Posterior cingulate gyrus (tissue), 11 donors: ENCODE measurements around the gene LAT.
"Not testable (repeated sequence)": the region's sequence is repeated elsewhere in the genome, so short reads cannot be mapped to it uniquely, and the experiment has no call there.

Experiments
- DNase-seq, 10 donors: peaks; one replicate each; pipeline versions ENCODE4 v3.0.0 to v3.0.0-alpha.2; 2020 to 2021; ENCODE audit warnings: mixed read lengths in 3 of 10
- intact Hi-C: fragments of 100-400 bp; cut with DNase I; formaldehyde crosslinking; loops from one replicate; pipeline ENCODE4 v1.15.1; 2023

Gene LAT

DNA sequence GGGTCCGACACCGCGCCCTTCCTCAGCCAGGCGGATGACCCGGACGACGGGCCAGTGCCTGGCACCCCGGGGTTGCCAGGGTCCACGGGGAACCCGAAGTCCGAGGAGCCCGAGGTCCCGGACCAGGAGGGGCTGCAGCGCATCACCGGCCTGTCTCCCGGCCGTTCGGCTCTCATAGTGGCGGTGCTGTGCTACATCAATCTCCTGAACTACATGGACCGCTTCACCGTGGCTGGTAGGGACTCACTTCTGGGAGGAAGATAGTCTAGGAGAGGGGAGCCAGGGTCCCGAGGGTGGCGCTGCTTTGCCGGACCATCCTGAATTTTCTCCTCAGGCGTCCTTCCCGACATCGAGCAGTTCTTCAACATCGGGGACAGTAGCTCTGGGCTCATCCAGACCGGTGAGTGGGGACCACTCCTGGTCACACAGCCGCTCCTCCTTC lies 9.7 kb upstream of the LAT start:
- no peak for DNase-seq
- intact Hi-C loops, result no loop called here

DNA sequence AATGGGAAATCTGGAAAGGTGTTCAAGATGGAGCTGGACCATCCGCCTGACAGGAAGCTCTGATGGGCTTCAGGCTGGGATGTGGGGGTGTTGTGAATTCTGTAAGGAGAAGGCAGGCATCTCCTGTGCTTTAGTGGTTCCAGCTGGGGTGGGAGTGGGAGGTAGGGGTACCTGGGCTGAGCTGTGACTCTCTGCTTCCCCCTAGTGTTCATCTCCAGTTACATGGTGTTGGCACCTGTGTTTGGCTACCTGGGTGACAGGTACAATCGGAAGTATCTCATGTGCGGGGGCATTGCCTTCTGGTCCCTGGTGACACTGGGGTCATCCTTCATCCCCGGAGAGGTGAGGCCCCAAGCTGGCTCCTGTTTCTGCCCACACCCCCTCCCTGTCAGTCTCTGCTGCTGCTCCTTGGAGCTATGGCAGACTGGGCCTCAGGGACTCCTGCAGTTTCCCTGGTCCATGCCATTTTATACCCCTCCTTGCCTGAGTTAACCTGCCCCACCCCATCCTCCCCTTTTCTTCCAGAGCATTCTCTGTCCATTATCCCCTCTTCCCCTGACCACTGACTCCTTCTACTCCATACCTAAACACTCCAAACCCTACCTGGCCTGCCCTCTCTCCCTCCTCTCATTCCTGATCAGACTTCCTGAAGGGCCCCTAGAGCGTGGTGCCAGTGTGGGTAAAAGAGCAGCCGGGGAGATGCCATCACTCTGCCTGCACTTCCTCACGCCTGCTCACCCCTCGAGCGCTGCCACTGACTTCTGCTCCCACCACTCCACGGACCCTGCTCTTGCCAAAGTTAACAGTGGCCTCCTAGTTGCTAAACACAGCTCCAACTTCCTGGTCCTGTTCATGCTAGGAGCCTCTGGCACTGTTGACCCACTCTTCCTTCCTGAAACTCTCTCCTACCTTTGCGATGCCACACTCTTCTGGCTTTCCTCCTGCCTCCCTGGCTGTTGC lies 6.9 kb upstream of the LAT start:
- intact Hi-C loops, result no loop called here
- no peak for DNase-seq

DNA sequence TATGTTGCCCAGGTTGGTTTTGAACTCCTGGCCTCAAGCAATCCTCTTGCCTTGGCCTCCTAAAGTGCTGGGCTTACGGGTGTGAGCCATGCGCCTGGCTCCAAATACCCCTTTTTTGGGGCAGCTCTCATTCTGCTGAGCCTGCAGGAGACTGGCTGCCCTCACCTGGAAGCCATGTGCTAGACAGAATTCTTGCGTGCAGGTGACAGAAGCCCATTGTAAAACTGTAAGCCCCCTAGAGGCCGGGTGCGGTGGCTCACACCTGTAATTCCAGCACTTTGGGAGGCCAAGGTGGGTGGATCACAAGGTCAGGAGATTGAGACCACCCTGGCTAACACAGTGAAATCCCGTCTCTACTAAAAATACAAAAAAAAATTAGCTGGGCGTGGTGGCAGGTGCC lies 4.5 kb upstream of the LAT start:
- DNase-seq, result peak in 1 of 10 donors; percentile 59
- intact Hi-C loops, result not testable (repeated sequence)

DNA sequence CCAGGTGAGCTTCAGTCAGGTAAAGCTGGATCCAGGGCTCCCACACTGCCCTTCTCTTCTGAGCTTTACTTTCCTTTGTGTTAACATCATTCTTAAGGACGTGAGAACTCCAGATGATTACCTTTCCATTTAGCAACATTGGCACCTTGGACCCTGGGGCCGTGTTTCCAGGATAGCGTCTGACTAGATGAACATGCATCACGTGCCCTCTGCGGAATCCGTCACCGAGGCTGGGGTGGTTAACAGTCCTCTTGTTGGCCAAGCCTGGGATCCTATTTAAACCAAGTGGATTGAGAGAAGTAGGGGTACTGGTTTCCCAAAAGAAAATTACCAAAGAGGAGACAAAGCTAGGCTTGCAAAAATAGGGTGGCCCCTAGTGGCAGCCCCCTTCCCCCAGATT lies 3.9 kb upstream of the LAT start:
- intact Hi-C loops, result no loop called here
- peak in 1 of 10 donors; percentile 63 for DNase-seq

DNA sequence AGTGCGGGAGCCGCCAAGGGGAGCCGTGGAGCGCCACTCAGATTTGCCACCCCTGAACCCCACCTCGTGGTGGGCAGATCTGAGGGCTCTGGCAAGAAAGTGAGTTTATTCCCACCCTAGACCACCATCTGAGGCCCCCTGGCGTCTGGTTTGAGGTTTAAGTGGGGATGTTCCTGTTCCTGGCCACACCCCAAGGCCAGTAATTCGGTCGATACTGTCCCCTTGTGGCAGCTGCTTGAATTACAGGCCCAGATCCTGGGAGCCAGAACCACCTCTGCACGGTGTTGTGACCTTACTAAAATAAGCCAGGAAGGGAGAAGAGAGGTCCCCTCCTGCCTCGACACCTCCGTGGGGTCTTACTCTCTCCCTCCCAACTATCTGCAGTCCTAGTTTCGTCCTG lies 3.3 kb upstream of the LAT start:
- DNase-seq, result peak in 1 of 10 donors; percentile 26
- intact Hi-C loops, result no loop called here

DNA sequence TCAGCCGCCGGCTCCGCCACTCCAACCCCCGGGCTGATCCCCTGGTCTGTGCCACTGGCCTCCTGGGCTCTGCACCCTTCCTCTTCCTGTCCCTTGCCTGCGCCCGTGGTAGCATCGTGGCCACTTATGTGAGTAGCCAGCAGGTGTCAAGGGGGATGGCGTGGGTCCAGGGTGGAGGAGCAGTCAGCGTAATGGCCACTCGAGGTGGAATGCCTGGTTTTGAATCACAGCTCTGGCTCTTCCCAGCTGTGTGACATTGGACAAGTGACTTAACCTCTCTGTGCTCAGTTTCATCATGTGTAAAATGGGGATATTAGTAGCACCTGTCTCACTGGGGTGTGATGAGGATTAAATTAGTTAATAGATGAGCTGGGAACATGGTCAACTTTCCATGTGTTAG lies 2.4 kb upstream of the LAT start:
- peak in 1 of 10 donors; percentile 61 for DNase-seq
- intact Hi-C loops, result no loop called here

DNA sequence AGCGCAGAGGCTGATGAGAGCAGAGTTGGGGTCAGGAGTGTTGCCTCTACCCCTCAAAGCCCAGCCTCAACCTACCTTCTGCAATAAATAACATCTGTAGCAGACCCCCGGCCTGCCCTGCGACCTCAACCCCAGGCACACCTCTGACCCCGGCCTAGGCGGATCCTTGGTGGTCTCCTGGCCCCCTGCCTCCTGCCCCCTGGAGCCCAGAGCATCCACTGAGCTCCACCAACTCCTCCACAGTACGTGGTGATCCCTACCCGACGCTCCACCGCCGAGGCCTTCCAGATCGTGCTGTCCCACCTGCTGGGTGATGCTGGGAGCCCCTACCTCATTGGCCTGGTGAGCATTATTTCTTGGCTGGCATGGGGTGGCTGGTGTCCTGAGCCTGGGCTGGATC lies 1.9 kb upstream of the LAT start:
- intact Hi-C loops, result no loop called here

DNA sequence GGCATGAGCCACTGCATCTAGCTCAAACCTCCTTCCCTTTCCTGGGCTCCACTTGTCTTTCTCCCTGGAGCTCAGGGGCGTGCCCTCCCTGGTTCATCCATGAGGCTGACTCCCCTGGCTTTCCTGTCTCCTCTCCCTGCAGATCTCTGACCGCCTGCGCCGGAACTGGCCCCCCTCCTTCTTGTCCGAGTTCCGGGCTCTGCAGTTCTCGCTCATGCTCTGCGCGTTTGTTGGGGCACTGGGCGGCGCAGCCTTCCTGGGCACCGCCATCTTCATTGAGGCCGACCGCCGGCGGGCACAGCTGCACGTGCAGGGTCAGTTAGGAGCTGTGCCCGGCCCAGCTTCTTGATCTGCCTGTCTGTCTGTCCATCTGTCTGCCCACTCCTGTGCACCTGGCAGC lies 1.2 kb upstream of the LAT start:
- DNase-seq, result peak in 1 of 10 donors; percentile 64
- intact Hi-C loops, result no loop called here

More for the DNA sequence above, 1.9 kb upstream of the LAT start:
- peak in 1 of 10 donors; percentile 37 for DNase-seq

DNA sequence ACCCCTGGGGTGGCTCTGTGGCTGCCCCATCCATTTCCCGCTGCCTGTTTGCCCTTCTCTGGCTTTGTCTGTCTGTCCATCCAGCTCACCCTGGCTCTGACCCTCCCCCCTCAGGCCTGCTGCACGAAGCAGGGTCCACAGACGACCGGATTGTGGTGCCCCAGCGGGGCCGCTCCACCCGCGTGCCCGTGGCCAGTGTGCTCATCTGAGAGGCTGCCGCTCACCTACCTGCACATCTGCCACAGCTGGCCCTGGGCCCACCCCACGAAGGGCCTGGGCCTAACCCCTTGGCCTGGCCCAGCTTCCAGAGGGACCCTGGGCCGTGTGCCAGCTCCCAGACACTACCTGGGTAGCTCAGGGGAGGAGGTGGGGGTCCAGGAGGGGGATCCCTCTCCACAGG lies 761 bp upstream of the LAT start:
- intact Hi-C loops, result no loop called here
- DNase-seq, result peak in 1 of 10 donors; percentile 82

DNA sequence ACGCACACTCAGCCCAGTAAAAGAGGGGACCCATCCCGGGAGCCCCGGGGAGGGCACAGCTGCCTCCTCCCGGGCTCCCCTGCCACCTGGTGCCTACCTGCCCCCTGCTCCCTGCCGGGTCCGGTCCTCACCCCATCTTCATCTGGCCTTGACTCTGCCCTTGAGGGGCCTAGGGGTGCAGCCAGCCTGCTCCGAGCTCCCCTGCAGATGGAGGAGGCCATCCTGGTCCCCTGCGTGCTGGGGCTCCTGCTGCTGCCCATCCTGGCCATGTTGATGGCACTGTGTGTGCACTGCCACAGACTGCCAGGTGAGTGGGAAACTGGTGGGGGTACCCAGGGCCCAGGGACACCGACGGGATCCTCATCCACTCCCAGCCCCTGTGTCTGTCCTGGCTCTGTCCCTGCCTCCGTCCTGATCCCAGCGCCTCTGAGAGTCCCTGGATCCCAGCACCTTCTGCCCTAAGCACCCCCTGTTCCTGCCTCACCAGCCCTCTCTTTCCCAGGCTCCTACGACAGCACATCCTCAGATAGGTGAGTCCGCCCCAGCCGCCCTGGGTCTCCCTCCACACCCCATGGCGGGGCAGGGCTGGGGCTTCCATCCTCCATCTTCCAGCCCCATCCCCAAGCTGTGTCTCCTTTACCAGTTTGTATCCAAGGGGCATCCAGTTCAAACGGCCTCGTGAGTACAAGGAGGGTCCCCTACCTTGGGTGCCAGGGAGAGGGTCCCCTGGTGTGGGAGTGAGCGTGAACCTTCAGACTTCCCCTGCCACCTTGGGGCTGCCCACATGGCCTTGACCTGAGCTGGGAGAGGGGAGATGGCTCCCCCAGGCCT lies 574 bp downstream of the LAT start:
- intact Hi-C loops, result no loop called here
- DNase-seq, result peak in 2 of 10 donors; percentile 55 to 63

DNA sequence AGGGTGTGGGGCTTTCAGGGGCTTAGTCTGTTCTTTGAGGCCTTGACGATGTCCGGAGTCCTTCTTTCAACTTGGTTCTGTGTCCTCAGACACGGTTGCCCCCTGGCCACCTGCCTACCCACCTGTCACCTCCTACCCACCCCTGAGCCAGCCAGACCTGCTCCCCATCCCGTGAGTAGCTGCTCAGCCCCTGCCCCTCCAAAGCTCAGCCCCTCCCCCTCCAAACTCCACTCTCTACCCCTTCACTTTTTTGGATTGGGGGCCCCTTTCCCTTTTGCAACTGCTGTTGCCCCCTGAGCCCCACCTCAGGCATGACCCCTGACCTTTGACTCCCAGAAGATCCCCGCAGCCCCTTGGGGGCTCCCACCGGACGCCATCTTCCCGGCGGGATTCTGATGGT lies 1.2 kb downstream of the LAT start:
- intact Hi-C loops, result no loop called here

DNA sequence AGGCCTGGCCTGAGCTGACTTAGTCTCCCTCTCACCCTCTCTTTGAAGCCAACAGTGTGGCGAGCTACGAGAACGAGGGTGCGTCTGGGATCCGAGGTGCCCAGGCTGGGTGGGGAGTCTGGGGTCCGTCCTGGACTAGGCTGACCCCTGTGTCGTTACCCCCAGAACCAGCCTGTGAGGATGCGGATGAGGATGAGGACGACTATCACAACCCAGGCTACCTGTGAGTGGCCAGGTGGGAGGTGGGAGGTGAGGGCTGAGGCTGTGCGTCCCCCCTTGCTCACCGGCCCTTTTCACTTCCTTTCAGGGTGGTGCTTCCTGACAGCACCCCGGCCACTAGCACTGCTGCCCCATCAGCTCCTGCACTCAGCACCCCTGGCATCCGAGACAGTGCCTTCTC lies 1.6 kb downstream of the LAT start:
- peak in 2 of 10 donors; percentile 59 to 70 for DNase-seq
- intact Hi-C loops, result no loop called here

More for the DNA sequence above, 1.2 kb downstream of the LAT start:
- no peak for DNase-seq

DNA sequence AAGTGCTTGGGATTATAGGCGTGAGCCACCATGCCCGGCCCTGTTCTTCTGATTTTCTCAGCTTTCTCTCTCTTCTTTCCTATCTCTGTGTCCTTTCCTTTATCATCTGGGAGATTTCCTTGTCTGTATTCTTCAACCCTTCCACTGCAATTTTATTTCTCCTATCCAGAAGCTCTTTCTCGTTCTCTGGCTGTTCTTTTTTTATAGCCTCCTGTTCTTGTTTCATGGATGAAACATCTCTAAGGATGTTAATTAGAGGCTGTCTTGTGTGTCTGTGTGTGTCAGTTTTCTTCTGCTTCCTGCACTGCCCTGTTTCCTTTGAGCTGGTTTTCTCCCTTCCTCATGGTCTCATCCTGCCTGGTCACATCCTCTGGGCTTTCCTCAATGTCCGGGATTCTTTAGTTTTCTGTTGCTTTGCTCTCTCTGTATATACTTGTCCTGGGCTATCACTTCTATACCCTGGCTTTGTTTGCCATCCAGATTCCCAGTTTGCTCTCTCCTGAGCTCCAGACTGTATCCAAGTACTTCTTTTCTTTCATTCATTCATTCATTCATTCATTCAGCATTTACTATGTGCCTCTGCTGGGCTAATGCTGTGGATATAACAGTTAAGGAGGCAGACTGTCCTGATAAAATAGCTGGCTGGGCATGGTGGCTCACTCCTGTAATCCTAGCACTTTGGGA lies 2.5 kb downstream of the LAT start:
- intact Hi-C loops, result no loop called here

DNA sequence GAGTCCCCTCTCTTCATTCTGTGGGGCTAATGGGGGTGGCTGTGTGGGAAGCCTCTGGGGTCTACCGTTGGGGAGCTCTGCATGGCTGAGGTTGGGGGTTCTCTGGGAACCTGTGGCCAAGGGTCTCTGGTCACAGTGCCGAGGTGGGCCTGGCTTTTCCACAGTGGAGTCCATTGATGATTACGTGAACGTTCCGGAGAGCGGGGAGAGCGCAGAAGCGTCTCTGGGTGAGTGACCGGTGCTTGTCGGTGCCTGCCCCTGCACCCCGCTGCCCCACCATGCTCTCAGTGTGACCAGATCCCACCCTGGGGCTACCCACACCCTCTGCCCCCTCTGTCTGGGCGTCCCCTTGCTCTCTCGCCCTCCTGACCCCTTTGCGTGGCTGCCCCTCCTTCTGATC lies 4.5 kb downstream of the LAT start:
- peak in 2 of 10 donors; percentile 21 to 57 for DNase-seq
- intact Hi-C loops, result no loop called here

More for the DNA sequence above, 2.5 kb downstream of the LAT start:
- peak in 1 of 10 donors; percentile 8 for DNase-seq

DNA sequence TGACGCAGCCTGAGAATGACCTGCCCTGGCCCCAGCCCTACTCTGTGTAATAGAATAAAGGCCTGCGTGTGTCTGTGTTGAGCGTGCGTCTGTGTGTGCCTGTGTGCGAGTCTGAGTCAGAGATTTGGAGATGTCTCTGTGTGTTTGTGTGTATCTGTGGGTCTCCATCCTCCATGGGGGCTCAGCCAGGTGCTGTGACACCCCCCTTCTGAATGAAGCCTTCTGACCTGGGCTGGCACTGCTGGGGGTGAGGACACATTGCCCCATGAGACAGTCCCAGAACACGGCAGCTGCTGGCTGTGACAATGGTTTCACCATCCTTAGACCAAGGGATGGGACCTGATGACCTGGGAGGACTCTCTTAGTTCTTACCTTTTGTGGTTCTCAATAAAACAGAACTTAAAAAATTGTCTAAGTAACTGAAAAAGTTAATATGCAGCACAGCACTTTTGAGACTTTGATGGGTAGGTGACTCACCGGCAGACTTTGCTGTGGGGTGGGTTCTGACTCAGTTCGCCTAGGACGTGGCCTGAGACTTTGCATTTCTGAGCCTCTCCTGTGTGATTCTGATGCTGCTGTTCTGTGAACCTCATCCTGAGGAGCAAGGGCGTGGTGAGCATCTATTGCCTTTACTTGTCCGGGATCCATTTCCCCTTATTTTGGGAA lies 5.7 kb downstream of the LAT start:
- peak in 2 of 10 donors; percentile 16 to 59 for DNase-seq
- intact Hi-C loops, result no loop called here

DNA sequence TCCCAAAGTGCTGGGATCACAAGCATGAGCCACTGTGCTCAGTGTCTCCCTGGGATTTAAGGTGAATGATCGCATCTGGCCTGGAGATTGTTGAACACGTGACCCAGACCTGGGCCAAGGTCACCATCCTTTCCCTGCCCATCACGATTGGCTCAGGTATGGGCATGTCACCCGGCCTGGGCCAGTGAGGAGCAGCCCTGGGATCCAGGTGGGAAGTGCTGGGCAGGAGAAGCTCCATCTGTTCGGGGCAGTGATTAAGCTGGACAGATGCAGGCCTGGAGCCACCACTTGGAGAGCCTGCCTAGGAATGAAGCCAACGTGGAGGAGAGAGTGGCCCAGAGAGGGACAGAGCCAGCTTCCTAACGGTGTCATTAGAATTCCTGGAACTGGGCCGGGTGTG lies 6.8 kb downstream of the LAT start:
- intact Hi-C loops, result no loop called here
- peak in 2 of 10 donors; percentile 58 to 69 for DNase-seq

DNA sequence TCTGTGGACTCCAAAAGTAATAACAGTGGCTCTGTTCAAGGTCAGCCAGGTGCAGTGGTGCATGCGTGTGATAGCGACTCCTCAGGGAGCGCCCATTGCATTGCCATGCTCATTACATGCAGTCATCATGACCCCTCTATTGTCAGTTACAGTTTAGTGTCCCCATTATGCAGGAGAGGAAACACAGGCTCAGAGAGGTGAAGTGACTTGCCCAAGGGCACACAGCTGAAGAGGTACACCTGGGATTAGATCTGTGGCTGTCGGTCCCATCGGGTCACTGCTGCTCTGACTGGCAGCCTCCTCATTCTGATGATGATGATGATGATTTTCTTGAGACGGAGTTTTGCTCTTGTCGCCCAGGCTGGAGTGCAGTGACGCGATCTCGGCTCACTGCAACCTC lies 7.6 kb downstream of the LAT start:
- DNase-seq, result peak in 1 of 10 donors; percentile 16
- intact Hi-C loops, result no loop called here

DNA sequence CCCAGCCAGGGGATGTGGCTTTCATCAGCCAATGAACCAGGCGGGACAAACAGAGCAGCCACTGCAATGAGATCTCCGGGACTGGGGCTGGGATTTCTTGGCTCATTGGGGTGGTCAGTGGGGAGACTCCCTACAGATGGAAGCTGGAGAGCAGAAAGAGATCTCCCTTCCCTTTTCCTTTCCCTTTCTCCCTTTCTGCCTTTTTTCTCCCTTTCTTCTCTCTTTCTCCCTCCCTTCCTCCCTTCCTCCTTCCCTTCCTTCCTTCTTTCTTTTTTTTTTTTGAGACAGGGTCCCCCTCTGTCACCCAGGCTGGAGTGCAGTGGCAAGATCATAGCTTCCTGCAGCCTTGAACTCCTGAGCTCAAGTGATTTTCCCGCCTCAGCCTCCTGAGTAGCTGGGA lies 14.0 kb downstream of the LAT start:
- no peak for DNase-seq
- intact Hi-C loops, result no loop called here

DNA sequence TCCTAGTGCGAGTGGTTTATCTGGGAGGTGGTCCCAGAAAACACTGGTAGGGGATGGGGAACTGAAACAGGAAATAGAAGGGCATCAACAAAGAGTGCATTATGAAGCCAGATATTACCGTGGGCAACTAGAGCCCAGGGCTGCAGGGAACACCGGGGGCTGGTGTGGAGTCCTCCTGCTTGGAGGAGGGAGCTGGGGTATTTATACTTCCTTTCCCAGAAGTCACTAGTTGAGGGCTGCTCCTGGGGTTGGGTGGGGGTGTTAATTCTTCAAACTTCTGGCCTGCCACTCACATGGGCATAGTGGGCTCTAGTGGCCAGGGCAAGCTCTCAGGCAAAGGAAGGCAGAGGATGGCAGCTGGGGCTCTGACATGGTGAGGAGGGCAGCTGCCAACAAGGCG lies 14.7 kb downstream of the LAT start:
- intact Hi-C loops, result no loop called here
- DNase-seq, result peak in 1 of 10 donors; percentile 25

DNA sequence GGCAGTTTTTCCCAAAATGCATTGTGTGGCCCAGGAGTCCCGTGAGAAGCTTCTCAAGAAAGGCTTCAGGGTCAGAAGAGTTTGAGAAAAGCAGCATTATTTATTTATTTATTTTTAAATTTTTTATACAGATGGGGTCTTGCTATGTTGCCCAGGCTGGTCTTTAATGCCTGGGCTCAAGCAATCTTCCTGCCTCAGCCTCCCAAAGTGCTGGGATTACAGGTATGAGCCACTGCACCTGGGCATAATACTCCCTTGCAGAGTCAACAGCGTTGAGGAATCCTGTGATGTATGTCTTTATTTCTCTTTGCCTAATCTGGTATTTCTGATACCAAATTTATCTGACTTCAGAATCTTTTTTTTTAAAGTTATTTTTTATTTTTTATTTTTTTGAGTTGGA lies 15.2 kb downstream of the LAT start:
- DNase-seq, result no peak
- intact Hi-C loops, result no loop called here
